Skeletal muscle tissue (tissue), 4 donors: ENCODE data around the gene RSPH10B2. TPM values are rescaled to one million over a fixed set of nuclear protein-coding genes. Genes with fewer than 3 reads are reported as not detected.
A peak's percentile ranks its signal among the peaks of the same experiment; 100 is the strongest.
"Not testable (repeated sequence)": the region's sequence is repeated elsewhere in the genome, so short reads cannot be mapped to it uniquely, and the experiment has no call there.

Experiments
- H3K27ac ChIP-seq: one replicate; pipeline ENCODE4 v1.7.0; 2013; ENCODE audit warnings: mild to moderate bottlenecking, low read depth, low read length, inconsistent platforms
- H3K27me3 ChIP-seq, 3 donors: one replicate each; pipeline ENCODE4 v1.7.0; 2013; ENCODE audit warnings: low read length in 3 of 3; ENCODE audit not compliant: control insufficient read depth in 3 of 3, insufficient read depth in 3 of 3
- H3K36me3 ChIP-seq, 3 donors: one replicate each; pipeline ENCODE4 v1.7.0; 2013; ENCODE audit warnings: low read length in 3 of 3; ENCODE audit not compliant: control insufficient read depth in 3 of 3, insufficient read depth in 3 of 3
- H3K4me1 ChIP-seq, 3 donors: one replicate each; pipeline ENCODE4 v1.7.0; 2013; ENCODE audit warnings: low read length in 3 of 3, mild to moderate bottlenecking in 3 of 3; ENCODE audit not compliant: control insufficient read depth in 3 of 3, insufficient read depth in 3 of 3
- H3K4me3 ChIP-seq, 3 donors: one replicate each; pipeline ENCODE4 v1.7.0; 2013; ENCODE audit warnings: low read length in 3 of 3
- H3K9ac ChIP-seq, 3 donors: one replicate each; pipeline ENCODE4 v1.7.0; 2013; ENCODE audit warnings: low read length in 3 of 3, mild to moderate bottlenecking in 3 of 3, moderate library complexity in 2 of 3, low read depth in 1 of 3
- H3K9me3 ChIP-seq, 3 donors: one replicate each; pipeline ENCODE4 v1.7.0; 2013; ENCODE audit warnings: low read length in 3 of 3; ENCODE audit not compliant: control insufficient read depth in 3 of 3
- total RNA-seq: library from RNA; depleted of rRNA; stranded (reverse); fragments of >200 nt; gene quantifications from one replicate; pipeline ENCODE4 v1.2.3, GENCODE V29; 2014
- donor health status: Osteomylitis.

Gene RSPH10B2
- total RNA-seq, 1 donor from 2014 or later = 1.0 TPM

DNA sequence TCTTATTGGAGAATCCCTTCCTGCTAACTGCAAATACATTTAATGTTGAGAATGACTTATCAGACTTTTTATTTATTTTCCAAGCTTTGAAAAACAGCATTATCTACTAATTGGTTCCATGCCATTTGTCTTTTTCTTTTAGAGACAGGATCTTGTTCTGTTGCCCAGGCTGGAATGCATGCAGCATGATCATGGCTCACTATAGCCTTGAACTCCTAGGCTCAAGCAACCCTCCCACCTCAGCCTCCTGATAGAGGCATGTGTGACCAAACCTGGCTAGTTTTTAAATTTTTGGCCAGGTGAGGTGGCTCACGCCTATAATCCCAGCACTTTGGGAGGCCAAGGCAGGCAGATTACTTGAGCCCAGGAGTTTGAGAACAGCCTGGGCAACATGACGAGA is 59.1 kb downstream of the RSPH10B2 start:
- not testable (repeated sequence) for H3K4me3 ChIP-seq, H3K27me3 ChIP-seq

DNA sequence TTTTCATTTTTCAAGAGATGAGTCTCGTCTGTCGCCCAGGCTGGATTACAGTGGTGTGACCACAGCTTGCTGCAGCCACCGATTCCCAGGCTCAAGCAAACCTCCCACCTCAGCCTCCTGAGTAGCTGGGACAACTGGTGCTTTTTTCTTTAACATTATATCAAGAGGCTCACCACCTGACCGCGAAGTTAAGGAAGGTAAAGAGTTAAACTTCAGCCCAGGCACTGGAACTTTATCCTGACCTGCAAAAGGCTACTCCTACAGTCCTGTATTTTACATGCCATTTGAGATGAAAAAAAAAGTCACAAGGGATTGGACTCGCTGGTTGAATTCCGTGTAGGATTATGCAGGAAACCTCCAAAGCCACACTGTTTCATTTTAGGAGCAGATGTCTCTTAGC is 61.6 kb downstream of the RSPH10B2 start:
- not testable (repeated sequence) for H3K36me3 ChIP-seq, H3K4me3 ChIP-seq, H3K4me1 ChIP-seq, H3K27ac ChIP-seq, H3K27me3 ChIP-seq, H3K9me3 ChIP-seq, H3K9ac ChIP-seq

More for the DNA sequence above, 59.1 kb downstream of the RSPH10B2 start:
- not testable (repeated sequence) for H3K27ac ChIP-seq, H3K4me1 ChIP-seq, H3K9me3 ChIP-seq, H3K9ac ChIP-seq, H3K36me3 ChIP-seq

DNA sequence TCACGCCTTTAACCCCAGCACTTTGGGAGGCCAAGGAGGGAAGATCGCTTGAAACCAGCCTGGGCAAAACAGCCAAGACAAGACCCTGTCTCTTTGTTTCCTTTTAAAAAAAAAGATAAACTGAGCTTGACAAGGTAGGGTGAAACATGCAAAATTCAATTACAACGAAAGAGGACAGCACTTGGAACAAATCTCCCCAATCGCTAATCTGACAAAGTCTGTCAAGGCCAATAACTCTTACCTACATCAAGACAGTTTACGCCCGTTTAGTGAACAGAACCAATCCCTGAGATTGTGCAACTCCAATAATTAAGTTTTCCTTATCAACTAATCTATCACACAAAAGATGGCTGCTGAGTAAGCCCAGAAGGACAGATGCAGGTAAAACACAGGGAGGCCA is 67.7 kb downstream of the RSPH10B2 start:
- H3K9me3 ChIP-seq, H3K27me3 ChIP-seq, H3K4me3 ChIP-seq, H3K27ac ChIP-seq, H3K9ac ChIP-seq, H3K4me1 ChIP-seq, H3K36me3 ChIP-seq: not testable (repeated sequence)

- not testable (repeated sequence) for H3K27ac ChIP-seq, H3K9ac ChIP-seq, H3K27me3 ChIP-seq, H3K9me3 ChIP-seq, H3K36me3 ChIP-seq, H3K4me3 ChIP-seq, H3K4me1 ChIP-seq
These were observed 71.6 kb downstream of the RSPH10B2 start for GRCh38 chr7:6825236-6826125.

GRCh38 chr7:6826151-6826550 is 72.2 kb downstream of the RSPH10B2 start, which contains the start of gene CCZ1B:
Gene CCZ1B (minus strand): TSS chr7:6826275. CDS start chr7:6826197, 78 bp downstream.
- not testable (repeated sequence) for H3K27me3 ChIP-seq, H3K36me3 ChIP-seq, H3K4me1 ChIP-seq, H3K9me3 ChIP-seq
- Histone ChIP-seq H3K4me3 (peak within 1 kb of the TSS; percentile 68 to 72 (median 70)), H3K27ac (peak within 1 kb of the TSS; percentile 30), H3K9ac (peak within 1 kb of the TSS in 2 of 3 donors; percentile 14 to 66)

DNA sequence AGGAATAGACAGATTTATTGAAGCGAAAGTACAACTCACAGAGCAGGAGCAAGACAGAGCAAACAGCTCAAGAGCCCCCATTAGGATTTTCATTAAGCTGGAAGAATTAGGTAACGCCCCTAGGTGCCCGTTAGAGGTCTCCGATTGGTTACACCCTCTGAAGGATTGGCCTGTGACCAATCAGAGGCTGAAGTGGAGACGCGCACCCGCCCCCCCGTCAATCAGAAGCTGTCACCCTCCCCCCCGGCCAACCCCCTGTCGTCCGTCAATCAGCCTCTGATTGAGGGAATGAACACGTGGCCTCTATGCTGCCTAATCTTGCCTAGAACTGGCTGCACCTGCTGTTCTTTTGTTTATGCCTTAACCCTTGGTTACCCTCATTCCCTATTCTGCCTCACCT is 73.3 kb downstream of the RSPH10B2 start:
- H3K4me3 ChIP-seq, H3K36me3 ChIP-seq, H3K9me3 ChIP-seq, H3K4me1 ChIP-seq, H3K27me3 ChIP-seq, H3K9ac ChIP-seq, H3K27ac ChIP-seq: not testable (repeated sequence)

GRCh38 chr7:6829616-6830015 is 75.7 kb downstream of the RSPH10B2 start:
- H3K36me3 ChIP-seq, H3K4me3 ChIP-seq, H3K4me1 ChIP-seq, H3K27ac ChIP-seq, H3K9ac ChIP-seq, H3K9me3 ChIP-seq: not testable (repeated sequence)
- H3K27me3 ChIP-seq = peaks cover 4 to 19% (median 10%) of the 10 kb centered on the region in 3 donors

GRCh38 chr7:6830026-6830425 is 76.1 kb downstream of the RSPH10B2 start:
- not testable (repeated sequence) for H3K4me3 ChIP-seq, H3K27ac ChIP-seq, H3K36me3 ChIP-seq, H3K4me1 ChIP-seq, H3K9me3 ChIP-seq, H3K9ac ChIP-seq
- H3K27me3 ChIP-seq = peaks cover 4 to 19% (median 10%) of the 10 kb centered on the region in 3 donors

GRCh38 chr7:6831018-6831725 is 77.3 kb downstream of the RSPH10B2 start:
- no peaks in the 10 kb centered on the region for H3K36me3 ChIP-seq
- no peaks in the 10 kb centered on the region for H3K9me3 ChIP-seq
- H3K9ac ChIP-seq = no peak overlapping the region
- peaks cover 4 to 19% (median 10%) of the 10 kb centered on the region in 3 donors for H3K27me3 ChIP-seq
- no peak overlapping the region for H3K4me3 ChIP-seq
- H3K4me1 ChIP-seq = no peaks in the 10 kb centered on the region
- no peak overlapping the region for H3K27ac ChIP-seq

DNA sequence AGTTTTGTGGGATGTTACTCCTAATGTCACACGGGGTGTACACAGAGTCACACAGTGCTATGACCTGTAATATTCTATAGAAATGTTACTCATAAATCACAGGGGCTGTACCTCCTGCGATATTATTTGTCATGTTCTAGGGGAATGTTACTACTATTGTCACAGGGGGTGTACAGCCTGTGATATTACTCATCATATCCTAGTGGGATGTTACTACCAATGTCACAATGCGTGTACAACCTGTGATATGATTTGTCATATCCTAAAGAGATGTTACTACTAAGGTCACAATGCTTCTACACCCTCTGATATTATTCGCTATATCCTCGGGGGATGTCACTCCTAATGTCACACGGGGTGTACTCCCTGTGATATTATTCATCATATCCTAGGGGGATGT is 79.7 kb downstream of the RSPH10B2 start:
- H3K27ac ChIP-seq = no peak overlapping the region
- H3K9ac ChIP-seq = no peak overlapping the region
- no peaks in the 10 kb centered on the region for H3K9me3 ChIP-seq
- H3K27me3 ChIP-seq = peaks cover 4 to 19% (median 10%) of the 10 kb centered on the region in 3 donors
- no peaks in the 10 kb centered on the region for H3K4me1 ChIP-seq
- H3K4me3 ChIP-seq = no peak overlapping the region
- no peaks in the 10 kb centered on the region for H3K36me3 ChIP-seq
